Nephron progenitor cell (in vitro differentiated cells): ENCODE results near the gene C14orf119.

Source experiments
- DNase-seq: peaks from one replicate; pipeline ENCODE4 v3.0.0; 2021
- H3K27ac Mint-ChIP-seq: 2 replicates; pipeline ENCODE4 v1.8.0; 2021; ENCODE audit warnings: mild to moderate bottlenecking, moderate library complexity, mixed read lengths
- H3K27me3 Mint-ChIP-seq: 2 replicates; pipeline ENCODE4 v1.8.0; 2021; ENCODE audit warnings: mild to moderate bottlenecking, low read depth, mixed read lengths; ENCODE audit not compliant: poor library complexity
- H3K36me3 Mint-ChIP-seq: 2 replicates; pipeline ENCODE4 v1.8.0; 2021; ENCODE audit warnings: low read depth, mixed read lengths
- H3K4me1 Mint-ChIP-seq: 2 replicates; pipeline ENCODE4 v1.8.0; 2021; ENCODE audit warnings: mixed read lengths
- H3K4me3 Mint-ChIP-seq: 2 replicates; pipeline ENCODE4 v1.8.0; 2021; ENCODE audit warnings: mild to moderate bottlenecking, moderate library complexity, mixed read lengths
- H3K9me3 Mint-ChIP-seq: 2 replicates; pipeline ENCODE4 v1.8.0; 2021; ENCODE audit warnings: mild to moderate bottlenecking, moderate library complexity, mixed read lengths
- CTCF ChIP-seq: fragments of 200-600 bp; sonication (generic); IDR thresholded peaks from 2 replicates; pipeline ENCODE4 v1.5.0; 2021; ENCODE audit warnings: antibody characterized with exemption

C14orf119 gene

GRCh38 chr14:23052182-23052623, 43.1 kb upstream of the C14orf119 start:
- H3K4me3 Mint-ChIP-seq: peak overlapping the region; percentile 11
- H3K4me1 Mint-ChIP-seq: peaks cover 58% of the 10 kb centered on the region
- DNase-seq: peak; percentile 35
- peaks cover 52% of the 10 kb centered on the region for H3K36me3 Mint-ChIP-seq
- peaks cover 3% of the 10 kb centered on the region for H3K9me3 Mint-ChIP-seq
- H3K27me3 Mint-ChIP-seq: peaks cover 3% of the 10 kb centered on the region
- H3K27ac Mint-ChIP-seq: peak overlapping the region; percentile 95
- peak; percentile 10 for TF ChIP-seq CTCF

GRCh38 chr14:23052671-23053070, 42.6 kb upstream of the C14orf119 start:
- Mint-ChIP-seq H3K36me3 (peaks cover 48% of the 10 kb centered on the region), H3K27ac (peak overlapping the region; percentile 95), H3K27me3 (no peaks in the 10 kb centered on the region), H3K9me3 (no peaks in the 10 kb centered on the region), H3K4me1 (peaks cover 53% of the 10 kb centered on the region), H3K4me3 (peak overlapping the region; percentile 11)
- no peak for DNase-seq
- no peak for TF ChIP-seq CTCF

GRCh38 chr14:23053426-23053825, 41.9 kb upstream of the C14orf119 start:
- no peak for TF ChIP-seq CTCF
- H3K4me1 Mint-ChIP-seq: peaks cover 57% of the 10 kb centered on the region
- no peak for DNase-seq
- H3K9me3 Mint-ChIP-seq: no peaks in the 10 kb centered on the region
- peaks cover 43% of the 10 kb centered on the region for H3K36me3 Mint-ChIP-seq
- H3K4me3 Mint-ChIP-seq: no peak overlapping the region
- H3K27ac Mint-ChIP-seq: no peak overlapping the region
- no peaks in the 10 kb centered on the region for H3K27me3 Mint-ChIP-seq

- H3K4me3 Mint-ChIP-seq: peak overlapping the region; percentile 66
- peaks cover 40% of the 10 kb centered on the region for H3K36me3 Mint-ChIP-seq
- no peaks in the 10 kb centered on the region for H3K27me3 Mint-ChIP-seq
- no peak overlapping the region for H3K27ac Mint-ChIP-seq
- peaks cover 65% of the 10 kb centered on the region for H3K4me1 Mint-ChIP-seq
- H3K9me3 Mint-ChIP-seq: no peaks in the 10 kb centered on the region
- TF ChIP-seq CTCF: peak; percentile 31
- peak; percentile 59 for DNase-seq
Measured at GRCh38 chr14:23054000-23054811, 41.1 kb upstream of the C14orf119 start.

GRCh38 chr14:23055147-23055550, 40.2 kb upstream of the C14orf119 start:
- no peak for DNase-seq
- no peaks in the 10 kb centered on the region for H3K27me3 Mint-ChIP-seq
- no peak overlapping the region for H3K27ac Mint-ChIP-seq
- H3K4me1 Mint-ChIP-seq: peaks cover 70% of the 10 kb centered on the region
- no peak for TF ChIP-seq CTCF
- peaks cover 34% of the 10 kb centered on the region for H3K36me3 Mint-ChIP-seq
- peak overlapping the region; percentile 66 for H3K4me3 Mint-ChIP-seq
- H3K9me3 Mint-ChIP-seq: no peaks in the 10 kb centered on the region

- Mint-ChIP-seq H3K4me3 (peak overlapping the region; percentile 96), H3K9me3 (no peaks in the 10 kb centered on the region), H3K4me1 (peaks cover 71% of the 10 kb centered on the region), H3K27ac (peak overlapping the region; percentile 43), H3K27me3 (no peaks in the 10 kb centered on the region), H3K36me3 (peaks cover 33% of the 10 kb centered on the region)
- no peak for TF ChIP-seq CTCF
- no peak for DNase-seq
Measured at GRCh38 chr14:23055621-23056144, 39.6 kb upstream of the C14orf119 start.
